ENCODE data around the gene MTAP. TPM values are rescaled to one million over a fixed set of nuclear protein-coding genes. Genes with fewer than 3 reads are reported as not detected.

MTAP gene
- total and polyA plus RNA-seq, 4 donors = 8.6 to 17.7 (median 12.6) TPM

- Histone ChIP-seq H3K9me3 (ENCODE audit: control insufficient read depth in 4 of 4, low read length in 3 of 4) (no peaks in the 10 kb centered on the region), H3K36me3 (ENCODE audit: control insufficient read depth in 4 of 4, insufficient read depth in 3 of 4, low read depth in 1 of 4, low read length in 3 of 4) (no peaks in the 10 kb centered on the region), H3K4me1 (ENCODE audit: control insufficient read depth in 4 of 4, insufficient read depth in 4 of 4, low read length in 3 of 4) (no peaks in the 10 kb centered on the region), H3K27me3 (ENCODE audit: control insufficient read depth in 4 of 4, insufficient read depth in 4 of 4, low read length in 3 of 4) (peaks cover 0 to 10% (median 0%) of the 10 kb centered on the region in 4 donors), H3K27ac (ENCODE audit: low read depth in 1 of 2, low read length in 2 of 2) (no peak overlapping the region), H3K9ac (ENCODE audit: low read depth in 1 of 2, low read length in 2 of 2) (no peak overlapping the region), H3K4me3 (ENCODE audit: low read depth in 1 of 3, low read length in 3 of 3) (no peak overlapping the region)
- 46% methylated on average over 6 of the region's 6 CpGs for WGBS
- TF ChIP-seq SP1 (IDR thresholded peaks at IDR 0.05) (no peak), ZBTB33 (IDR thresholded peaks at IDR 0.05) (no peak), TAF1 (conservative IDR thresholded peaks at IDR 0.05) (no peak), GABPA (IDR thresholded peaks at IDR 0.05 in 1 of 2, conservative IDR thresholded peaks at IDR 0.05 in 1 of 2) (no peak), FOXA1 (IDR thresholded peaks at IDR 0.05) (no peak), CTCF (IDR thresholded peaks at IDR 0.05; ENCODE audit: low read depth, low read length, missing input control) (no peak), MAX (IDR thresholded peaks at IDR 0.05) (no peak), RAD21 (IDR thresholded peaks at IDR 0.05) (no peak), FOXA2 (IDR thresholded peaks at IDR 0.05) (no peak), HNF4A (conservative IDR thresholded peaks at IDR 0.05) (no peak), NR2F2 (IDR thresholded peaks at IDR 0.05) (no peak), JUND (IDR thresholded peaks at IDR 0.05) (no peak)
- DNase-seq (ENCODE audit: low spot score) = no peak
Observed at GRCh38 chr9:21788752-21789151, 13.7 kb upstream of the MTAP start.

GRCh38 chr9:21789541-21790037 is 12.8 kb upstream of the MTAP start:
- peak; percentile 16 to 26 for TF ChIP-seq RXRA (IDR thresholded peaks at IDR 0.05)
- peak; percentile 30 to 62 for TF ChIP-seq HNF4A (conservative IDR thresholded peaks at IDR 0.05)
- TF ChIP-seq MAX (IDR thresholded peaks at IDR 0.05) = peak; percentile 58
- no peak for TF ChIP-seq GABPA (IDR thresholded peaks at IDR 0.05 in 1 of 2, conservative IDR thresholded peaks at IDR 0.05 in 1 of 2)
- TF ChIP-seq CTCF (IDR thresholded peaks at IDR 0.05; ENCODE audit: low read depth, low read length, missing input control) = peak; percentile 67
- peak; percentile 87 for TF ChIP-seq NR2F2 (IDR thresholded peaks at IDR 0.05)
- TF ChIP-seq RAD21 (IDR thresholded peaks at IDR 0.05) = peak; percentile 79 to 83
- no peak for TF ChIP-seq REST (IDR thresholded peaks at IDR 0.05)
- TF ChIP-seq FOXA2 (IDR thresholded peaks at IDR 0.05) = peak; percentile 33
- TF ChIP-seq JUND (IDR thresholded peaks at IDR 0.05) = no peak
- no peak for TF ChIP-seq TAF1 (conservative IDR thresholded peaks at IDR 0.05)
- TF ChIP-seq SP1 (IDR thresholded peaks at IDR 0.05) = no peak
- Histone ChIP-seq H3K9me3 (ENCODE audit: control insufficient read depth in 4 of 4, low read length in 3 of 4) (no peaks in the 10 kb centered on the region), H3K36me3 (ENCODE audit: control insufficient read depth in 4 of 4, insufficient read depth in 3 of 4, low read depth in 1 of 4, low read length in 3 of 4) (no peaks in the 10 kb centered on the region), H3K4me3 (ENCODE audit: low read depth in 1 of 3, low read length in 3 of 3) (peak overlapping the region in 1 of 3 donors; percentile 48), H3K9ac (ENCODE audit: low read depth in 1 of 2, low read length in 2 of 2) (peak overlapping the region in 1 of 2 donors; percentile 46), H3K27ac (ENCODE audit: low read depth in 1 of 2, low read length in 2 of 2) (no peak overlapping the region), H3K27me3 (ENCODE audit: control insufficient read depth in 4 of 4, insufficient read depth in 4 of 4, low read length in 3 of 4) (peaks cover 0 to 13% (median 0%) of the 10 kb centered on the region in 4 donors), H3K4me1 (ENCODE audit: control insufficient read depth in 4 of 4, insufficient read depth in 4 of 4, low read length in 3 of 4) (no peaks in the 10 kb centered on the region)
- 0% methylated on average over 2 of the region's 2 CpGs for WGBS
- DNase-seq (ENCODE audit: low spot score) = no peak
